ENCODE measurements around the gene ZNF625. TPM values are rescaled to one million over a fixed set of nuclear protein-coding genes. Genes with fewer than 3 reads are reported as not detected.
"Not testable (repeated sequence)": the region's sequence is repeated elsewhere in the genome, so short reads cannot be mapped to it uniquely, and the experiment has no call there.

The ZNF625 gene
- total RNA-seq, 2 donors from 2014 or later, result 2.3 to 2.9 TPM

DNA sequence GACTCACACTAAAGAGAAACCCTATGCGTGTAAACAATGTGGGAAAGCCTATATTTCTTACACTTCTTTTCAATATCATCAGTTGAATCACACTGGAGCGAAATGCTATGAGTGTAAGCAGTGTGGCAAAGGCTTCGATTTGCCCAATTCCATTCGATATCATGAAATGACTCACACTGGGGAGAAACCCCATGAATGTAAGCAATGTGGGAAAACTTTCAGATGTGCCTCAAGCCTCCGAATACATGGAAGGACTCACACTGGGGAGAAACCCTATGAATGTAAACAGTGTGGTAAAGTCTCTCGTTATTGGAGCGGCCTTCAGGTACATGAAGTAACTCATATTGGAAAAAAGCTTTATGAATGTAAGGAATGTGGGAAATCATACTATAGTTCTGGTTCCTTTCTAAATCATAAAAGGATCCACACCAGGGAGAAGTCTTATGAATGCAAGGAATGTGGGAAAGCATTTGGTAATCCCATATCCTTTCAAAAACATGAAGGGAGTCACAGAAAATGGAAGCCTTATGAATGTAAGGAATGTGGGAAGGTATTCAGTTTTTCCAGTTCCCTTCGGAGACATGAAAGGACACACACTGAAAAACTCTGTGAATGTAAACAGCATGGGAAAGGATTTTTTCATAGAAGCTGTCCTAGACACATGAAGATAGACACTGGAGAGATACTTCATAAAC is 44.4 kb downstream of the ZNF625 start:
- H3K27me3 ChIP-seq, result no peaks in the 10 kb centered on the region
- intact Hi-C loops (cut with DNase I), result no loop called here
- DNase-seq (no peak), ATAC-seq (no peak)
- no peaks in the 10 kb centered on the region for H3K4me1 ChIP-seq
- H3K9me3 ChIP-seq, result no peaks in the 10 kb centered on the region
- WGBS, 2 donors, result 90 to 97% methylated on average over 8 of the region's 8 CpGs
- no peaks in the 10 kb centered on the region for H3K36me3 ChIP-seq (replicated peaks in 1 of 2; ENCODE audit: insufficient read depth in 1 of 2, low read depth in 2 of 2)
- no peak overlapping the region for H3K4me3 ChIP-seq
- H3K27ac ChIP-seq, result no peak overlapping the region
- TF ChIP-seq, protein P1, sequence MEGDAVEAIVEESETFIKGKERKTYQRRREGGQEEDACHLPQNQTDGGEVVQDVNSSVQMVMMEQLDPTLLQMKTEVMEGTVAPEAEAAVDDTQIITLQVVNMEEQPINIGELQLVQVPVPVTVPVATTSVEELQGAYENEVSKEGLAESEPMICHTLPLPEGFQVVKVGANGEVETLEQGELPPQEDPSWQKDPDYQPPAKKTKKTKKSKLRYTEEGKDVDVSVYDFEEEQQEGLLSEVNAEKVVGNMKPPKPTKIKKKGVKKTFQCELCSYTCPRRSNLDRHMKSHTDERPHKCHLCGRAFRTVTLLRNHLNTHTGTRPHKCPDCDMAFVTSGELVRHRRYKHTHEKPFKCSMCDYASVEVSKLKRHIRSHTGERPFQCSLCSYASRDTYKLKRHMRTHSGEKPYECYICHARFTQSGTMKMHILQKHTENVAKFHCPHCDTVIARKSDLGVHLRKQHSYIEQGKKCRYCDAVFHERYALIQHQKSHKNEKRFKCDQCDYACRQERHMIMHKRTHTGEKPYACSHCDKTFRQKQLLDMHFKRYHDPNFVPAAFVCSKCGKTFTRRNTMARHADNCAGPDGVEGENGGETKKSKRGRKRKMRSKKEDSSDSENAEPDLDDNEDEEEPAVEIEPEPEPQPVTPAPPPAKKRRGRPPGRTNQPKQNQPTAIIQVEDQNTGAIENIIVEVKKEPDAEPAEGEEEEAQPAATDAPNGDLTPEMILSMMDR (IDR thresholded peaks at IDR 0.05), result no peak
- no peak for TF ChIP-seq POLR2A (IDR thresholded peaks at IDR 0.05)

GRCh38 chr19:12111176-12111575 is 45.4 kb downstream of the ZNF625 start:
- 46 to 47% methylated on average over 2 of the region's 2 CpGs for WGBS, 2 donors
- no peak overlapping the region for H3K27ac ChIP-seq
- ATAC-seq (no peak), DNase-seq (no peak)
- no peaks in the 10 kb centered on the region for H3K4me1 ChIP-seq
- intact Hi-C loops (cut with DNase I), result no loop called here
- H3K4me3 ChIP-seq, result no peak overlapping the region
- no peaks in the 10 kb centered on the region for H3K9me3 ChIP-seq
- H3K27me3 ChIP-seq, result no peaks in the 10 kb centered on the region
- H3K36me3 ChIP-seq (replicated peaks in 1 of 2; ENCODE audit: insufficient read depth in 1 of 2, low read depth in 2 of 2), result no peaks in the 10 kb centered on the region
- TF ChIP-seq, protein P1 (IDR thresholded peaks at IDR 0.05), result no peak
- no peak for TF ChIP-seq POLR2A (IDR thresholded peaks at IDR 0.05)

DNA sequence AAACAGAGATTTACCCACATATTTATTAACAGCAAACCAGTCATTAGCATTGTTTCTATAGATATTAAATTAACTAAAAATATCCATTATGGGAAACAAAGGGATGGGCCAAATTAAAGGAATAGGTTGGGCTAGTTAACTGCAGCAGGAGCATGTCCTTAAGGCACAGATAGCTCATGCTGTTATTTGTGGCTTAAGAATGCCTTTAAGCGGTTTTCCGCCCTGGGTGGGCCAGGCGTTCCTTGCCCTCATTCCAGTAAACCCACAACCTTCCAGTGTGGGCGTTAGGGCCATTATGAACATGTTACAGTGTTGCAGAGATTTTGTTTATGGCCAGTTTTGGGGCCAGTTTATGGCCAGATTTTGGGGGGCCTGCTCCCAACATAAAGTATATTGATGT is 52.6 kb downstream of the ZNF625 start:
- H3K27me3 ChIP-seq; intact Hi-C loops (cut with DNase I); ATAC-seq; DNase-seq; H3K9me3 ChIP-seq; H3K36me3 ChIP-seq (replicated peaks in 1 of 2; ENCODE audit: insufficient read depth in 1 of 2, low read depth in 2 of 2); H3K4me1 ChIP-seq; H3K27ac ChIP-seq; H3K4me3 ChIP-seq: not testable (repeated sequence)
- WGBS, 2 donors, result 94 to 96% methylated on average over 4 of the region's 4 CpGs

DNA sequence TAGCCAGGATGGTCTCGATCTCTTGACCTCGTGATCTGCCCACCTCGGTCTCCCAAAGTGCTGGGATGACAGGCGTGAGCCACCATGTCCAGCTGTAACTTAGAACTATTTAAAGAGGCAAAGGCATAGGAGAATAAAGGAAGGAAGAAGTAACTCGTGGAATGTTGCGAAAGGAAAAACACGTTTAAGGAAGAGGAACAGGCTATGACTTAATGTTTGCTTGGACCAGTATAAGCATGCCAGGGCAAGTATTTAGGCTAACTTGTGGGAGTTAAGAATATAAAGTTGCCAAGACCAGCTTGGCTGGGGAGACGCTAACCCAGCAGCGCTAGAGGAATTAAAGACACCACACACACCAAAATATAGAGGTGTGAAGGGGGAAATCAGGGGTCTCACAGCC is 58.5 kb downstream of the ZNF625 start:
- DNase-seq (no peak), ATAC-seq (no peak)
- TF ChIP-seq, protein P1 (IDR thresholded peaks at IDR 0.05), result no peak
- Histone ChIP-seq H3K9me3 (no peaks in the 10 kb centered on the region), H3K27ac (no peak overlapping the region), H3K4me1 (no peaks in the 10 kb centered on the region), H3K27me3 (no peaks in the 10 kb centered on the region), H3K4me3 (no peak overlapping the region), H3K36me3 (replicated peaks in 1 of 2; ENCODE audit: insufficient read depth in 1 of 2, low read depth in 2 of 2) (no peaks in the 10 kb centered on the region)
- intact Hi-C loops (cut with DNase I), result no loop called here
- WGBS, 2 donors, result 94 to 98% methylated on average over 9 of the region's 9 CpGs

DNA sequence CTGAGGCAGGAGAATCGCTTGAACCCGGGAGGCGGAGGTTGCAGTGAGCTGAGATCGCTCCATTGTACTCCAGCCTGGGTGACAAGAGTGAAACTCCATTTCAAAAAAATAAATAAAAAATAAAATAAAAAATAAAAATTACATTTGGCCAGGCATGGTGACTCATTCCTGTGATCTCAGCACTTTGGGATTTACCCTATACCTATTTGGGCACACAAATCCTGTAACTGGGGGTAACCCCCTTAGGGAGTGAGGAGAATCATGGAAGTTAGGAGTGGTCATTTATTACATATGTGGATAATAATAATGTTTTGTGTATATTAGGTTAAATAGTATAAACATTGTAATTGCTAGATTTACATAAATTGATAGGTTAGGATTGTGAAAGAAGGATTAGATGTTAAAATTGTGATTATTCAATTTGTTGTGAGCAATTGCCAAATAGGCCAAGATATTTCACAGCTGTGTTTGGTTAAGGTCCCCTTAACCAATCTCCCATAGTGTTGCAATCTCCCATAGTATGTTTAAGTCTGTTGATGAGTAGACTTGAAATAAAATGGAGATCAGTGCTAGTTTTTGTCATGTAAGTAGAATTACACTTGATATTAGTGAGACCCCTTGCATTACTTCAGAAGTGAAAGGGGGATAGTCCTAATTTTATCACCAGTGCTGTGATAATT is 61.3 kb downstream of the ZNF625 start:
- H3K9me3 ChIP-seq, result no peaks in the 10 kb centered on the region
- WGBS, 2 donors, result 96 to 99% methylated on average over 4 of the region's 4 CpGs
- no peak overlapping the region for H3K4me3 ChIP-seq
- no peaks in the 10 kb centered on the region for H3K36me3 ChIP-seq (replicated peaks in 1 of 2; ENCODE audit: insufficient read depth in 1 of 2, low read depth in 2 of 2)
- ATAC-seq (no peak), DNase-seq (no peak)
- no peak overlapping the region for H3K27ac ChIP-seq
- intact Hi-C loops (cut with DNase I), result no loop called here
- peaks cover 5% of the 10 kb centered on the region for H3K4me1 ChIP-seq
- H3K27me3 ChIP-seq, result no peaks in the 10 kb centered on the region
- TF ChIP-seq, protein P1 (IDR thresholded peaks at IDR 0.05), result no peak
- TF ChIP-seq POLR2A (IDR thresholded peaks at IDR 0.05), result no peak

Small RNA genes lying within 50 kb of the gene (small RNA-seq; reads per million reads assigned to genes)
- not detected for gene RNA5SP467

Other genes with a start within 250 kb of the ZNF625 start
- 10 to 100 TPM; 16.3 to 26.4 TPM for gene ZNF700, start 231.6 kb downstream of the ZNF625 start, total RNA-seq
- 1 to 10 TPM in 1 of 2 donors, under 1 TPM in 1; 0.66 to 2.9 TPM for gene ZNF763, start 191.7 kb downstream of the ZNF625 start, total RNA-seq
- 1 to 10 TPM; 9.1 to 9.2 TPM for gene ZNF433, start 121.1 kb downstream of the ZNF625 start, total RNA-seq
- 1 to 10 TPM in 1 of 2 donors, under 1 TPM in 1; 0.26 to 4.0 TPM for gene ZNF878, start 103.8 kb downstream of the ZNF625 start, total RNA-seq
- gene ZNF844, start 92.0 kb downstream of the ZNF625 start, total RNA-seq, result 1 to 10 TPM; 4.3 to 6.0 TPM
- gene ZNF20, start 16.4 kb downstream of the ZNF625 start, total RNA-seq, result 1 to 10 TPM in 1 of 2 donors, under 1 TPM in 1; 0.66 to 4.9 TPM
- gene ZNF136, start 6.4 kb upstream of the ZNF625 start, total RNA-seq, result 1 to 10 TPM; 3.4 to 4.0 TPM
- gene ZNF44, start 138.1 kb upstream of the ZNF625 start, total RNA-seq, result 10 to 100 TPM in 1 of 2 donors, 1 to 10 TPM in 1; 8.8 to 10.5 TPM
- gene ZNF563, start 176.9 kb upstream of the ZNF625 start, total RNA-seq, result 1 to 10 TPM in 1 of 2 donors, under 1 TPM in 1; 0.99 to 6.0 TPM
- 1 to 10 TPM in 1 of 2 donors, under 1 TPM in 1; 0.66 to 2.9 TPM for gene ZNF442, start 208.9 kb upstream of the ZNF625 start, total RNA-seq
- 1 to 10 TPM; 4.2 to 4.6 TPM for gene ZNF799, start 244.5 kb upstream of the ZNF625 start, total RNA-seq